Measurements from ENCODE around the gene LBR.
A peak's percentile ranks its signal among the peaks of the same experiment; 100 is the strongest.
"Not testable (repeated sequence)": the region's sequence is repeated elsewhere in the genome, so short reads cannot be mapped to it uniquely, and the experiment has no call there.

The LBR gene

DNA sequence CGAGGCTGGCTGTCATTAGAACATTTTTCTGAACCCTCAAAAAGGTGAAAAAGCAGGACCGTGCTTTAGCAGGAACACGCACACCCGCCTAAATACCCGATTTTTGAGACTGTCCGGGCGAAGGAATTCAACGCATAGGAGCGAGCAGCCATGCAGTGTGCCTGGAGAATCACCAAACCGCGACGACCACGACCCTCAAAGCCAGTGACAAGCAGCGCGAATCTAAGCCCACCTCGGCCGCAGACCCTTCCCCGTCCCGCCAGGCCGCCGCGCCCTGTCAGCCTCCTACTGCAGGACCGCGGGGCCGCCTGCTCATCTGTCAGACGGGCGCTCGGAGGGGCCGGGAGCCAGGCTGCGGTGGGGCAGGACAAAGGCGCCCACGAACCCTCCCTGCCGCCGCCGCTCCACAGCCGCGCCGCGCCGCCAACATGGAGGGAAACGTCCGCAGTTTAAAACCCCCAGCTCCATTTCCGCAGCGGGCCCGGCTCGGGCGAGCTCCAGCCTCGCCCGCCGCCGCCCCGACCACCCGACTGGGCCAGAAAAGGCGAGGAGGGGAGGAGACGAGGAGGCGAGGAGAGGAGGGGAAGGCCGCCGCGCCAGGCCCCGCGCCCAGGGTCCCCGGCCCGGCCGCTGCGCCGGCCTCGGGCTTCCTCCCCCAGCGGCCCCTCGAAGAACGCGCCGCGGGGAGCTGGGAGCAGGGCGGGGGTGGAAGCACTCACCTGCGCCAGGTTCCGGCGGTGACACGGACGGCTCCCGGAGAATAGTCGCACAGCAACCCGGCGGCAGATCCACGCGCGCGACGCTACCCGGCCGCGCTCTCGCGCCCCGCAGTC, at the start of gene LBR:
LBR (minus strand) TSS at position 804 of the 833 bp plus-strand sequence. CDS start 3,963 bp downstream, outside the sequence.
- DNase-seq: no peak

- DNase-seq: no peak
These were observed 49.6 kb upstream of the LBR start for GRCh38 chr1:225477296-225477911.

DNA sequence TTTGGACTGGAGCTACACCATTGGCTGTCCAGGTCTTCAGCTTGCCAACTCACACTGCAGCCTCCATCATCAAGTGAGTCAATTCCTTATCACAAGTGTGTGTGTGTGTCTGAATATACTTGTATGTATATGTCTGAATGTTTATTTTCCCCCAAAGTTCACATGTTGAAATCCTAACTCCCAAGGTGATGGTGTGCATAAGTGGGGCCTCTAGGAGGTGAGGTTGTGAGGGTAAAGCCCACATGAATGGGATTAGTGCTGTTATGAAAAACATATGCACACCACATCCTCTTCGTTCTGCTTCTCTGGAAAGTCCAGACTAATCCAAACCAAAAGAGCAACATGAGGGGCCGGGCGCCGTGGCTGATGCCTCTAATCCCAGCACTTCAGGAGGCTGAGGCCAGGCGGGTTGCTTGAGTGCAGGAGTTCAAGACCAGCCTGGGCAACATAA, 48.7 kb upstream of the LBR start:
- DNase-seq: no peak

DNA sequence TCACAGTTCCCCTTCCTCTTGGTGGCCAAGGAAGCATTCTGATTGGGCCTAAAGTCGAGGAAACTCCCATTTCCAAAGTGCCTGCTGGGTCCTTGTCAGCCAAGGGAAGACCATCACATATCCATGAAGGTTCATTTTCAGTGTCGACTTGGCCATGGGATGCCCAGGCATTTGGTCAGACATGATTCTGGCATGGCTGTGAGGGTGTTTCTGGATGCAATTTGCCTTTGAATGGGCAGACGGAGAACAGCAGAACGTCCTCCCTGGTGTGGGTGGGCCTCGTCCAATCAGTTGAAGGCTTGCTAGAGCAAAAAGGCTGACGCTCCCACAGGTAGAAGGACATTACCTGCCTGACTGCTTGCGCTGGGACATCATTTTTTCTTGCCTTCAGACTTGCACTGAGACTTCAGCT, 48.3 kb upstream of the LBR start:
- DNase-seq: no peak

- DNase-seq: peak; percentile 70
These were observed 47.4 kb upstream of the LBR start for GRCh38 chr1:225474986-225475820.

DNA sequence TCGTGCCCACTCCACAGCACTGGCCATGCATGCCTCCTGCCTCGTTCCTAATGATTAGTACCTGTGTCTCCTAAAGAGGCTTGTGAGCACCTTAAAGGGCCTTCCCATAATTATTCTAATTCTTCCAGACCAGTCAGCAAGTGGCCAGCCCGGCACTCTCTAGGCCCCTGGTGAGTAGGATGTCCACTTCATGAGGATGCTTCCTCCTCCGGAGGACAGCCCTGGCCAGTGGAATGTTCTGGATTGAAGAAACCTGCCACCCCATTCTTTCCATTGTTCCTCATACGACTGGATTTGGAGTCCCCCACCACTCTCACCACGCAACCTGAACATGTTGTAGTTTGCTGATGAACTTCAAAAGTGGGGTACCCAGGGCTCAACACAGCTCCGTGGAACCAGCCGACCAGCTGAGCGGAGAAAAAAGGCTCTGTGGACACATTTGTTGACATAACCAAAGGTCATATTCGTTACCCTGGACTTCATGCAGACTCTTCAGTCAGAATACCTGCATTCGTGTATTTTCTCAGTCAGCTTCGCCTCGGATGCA, 46.7 kb upstream of the LBR start:
- no peak for DNase-seq

DNA sequence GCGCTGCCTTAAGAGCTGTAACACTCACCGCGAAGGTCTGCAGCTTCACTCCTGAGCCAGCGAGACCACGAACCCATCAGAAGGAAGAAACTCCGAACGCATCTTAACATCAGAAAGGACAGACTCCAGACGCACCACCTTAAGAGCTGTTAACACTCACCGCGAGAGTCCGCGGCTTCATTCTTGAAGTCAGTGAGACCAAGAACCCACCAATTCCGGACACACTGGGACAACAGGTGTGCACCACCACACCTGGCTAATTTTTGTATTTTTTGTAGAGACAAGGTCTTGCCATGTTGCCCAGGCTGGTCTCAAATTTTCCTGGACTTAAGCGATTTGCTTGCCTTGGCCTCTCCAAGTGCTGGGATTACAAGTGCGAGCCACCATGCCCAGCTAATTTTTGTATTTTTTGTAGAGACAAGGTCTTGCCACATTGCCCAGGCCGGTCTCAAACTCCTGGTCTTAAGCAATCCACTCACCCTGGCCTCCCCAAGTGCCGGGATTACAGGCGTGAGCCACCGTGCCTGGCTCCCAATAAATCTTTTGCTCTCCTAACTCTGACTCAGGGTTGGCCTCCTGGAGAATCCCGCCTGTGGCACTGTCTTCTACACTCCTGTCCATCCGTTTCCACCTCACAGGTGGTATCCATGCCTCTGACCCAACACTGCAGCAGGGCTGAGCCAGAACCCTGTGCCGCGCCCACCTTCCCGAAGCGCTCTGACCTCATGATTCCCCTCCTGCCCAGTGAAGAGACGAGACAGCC, 46.0 kb upstream of the LBR start:
- DNase-seq: not testable (repeated sequence)

DNA sequence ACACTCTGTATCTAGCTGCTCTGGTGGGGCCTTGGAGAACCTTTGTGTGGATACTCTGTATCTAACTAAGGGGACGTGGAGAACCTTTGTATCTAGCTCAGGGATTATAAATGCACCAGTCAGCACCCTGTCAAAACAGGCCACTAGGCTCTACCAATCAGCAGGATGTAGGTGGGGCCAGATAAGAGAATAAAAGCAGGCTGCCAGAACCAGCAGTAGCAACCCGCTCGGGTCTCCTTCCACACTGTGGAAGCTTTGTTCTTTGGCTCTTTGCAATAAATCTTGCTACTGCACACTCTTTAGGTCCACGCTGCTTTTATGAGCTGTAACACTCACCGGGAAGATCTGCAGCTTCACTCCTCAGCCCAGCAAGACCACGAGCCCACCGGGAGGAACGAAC, 45.4 kb upstream of the LBR start:
- not testable (repeated sequence) for DNase-seq

GRCh38 chr1:225471453-225472301, 43.8 kb upstream of the LBR start:
- DNase-seq: no peak

DNA sequence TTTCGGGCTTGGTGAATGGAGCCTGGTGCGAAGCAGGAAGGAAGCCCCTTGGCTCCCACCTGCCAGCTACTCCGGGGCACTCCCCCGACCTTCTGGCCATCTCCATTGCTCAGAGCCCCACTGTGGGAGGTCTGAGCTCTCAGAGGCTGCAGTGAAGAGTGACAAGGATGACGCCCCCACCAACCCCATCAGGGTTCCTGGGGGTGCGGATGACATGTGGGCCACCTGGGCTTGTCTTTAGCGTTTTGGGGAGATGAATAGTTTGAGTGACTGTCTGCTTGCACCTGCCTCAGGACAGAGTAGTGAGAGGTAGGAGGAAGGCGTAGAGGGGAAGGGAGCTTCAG, 43.2 kb upstream of the LBR start:
- DNase-seq: no peak

- no peak for DNase-seq
These were observed 42.6 kb upstream of the LBR start for GRCh38 chr1:225470211-225471108.

DNA sequence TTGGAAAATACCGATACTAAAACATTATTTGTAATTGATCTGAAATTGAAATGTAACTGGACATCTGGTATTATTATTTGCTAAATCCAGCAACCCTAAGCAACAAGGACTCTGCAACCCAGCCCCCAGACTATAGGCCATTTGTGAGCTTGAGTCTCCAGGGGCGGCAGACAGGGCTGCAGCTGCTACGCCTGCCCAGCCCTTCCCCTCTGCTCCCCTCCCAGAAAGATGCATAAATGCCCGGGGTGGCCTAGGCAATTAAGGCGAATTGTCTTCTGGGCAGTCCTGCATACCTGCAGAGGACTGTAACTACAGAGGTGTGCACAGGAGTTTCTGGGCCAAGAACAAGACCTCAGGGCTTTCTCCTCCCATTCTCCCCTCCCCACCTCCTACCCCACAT, 41.2 kb upstream of the LBR start:
- DNase-seq: no peak

GRCh38 chr1:225468270-225469020, 40.6 kb upstream of the LBR start:
- no peak for DNase-seq

DNA sequence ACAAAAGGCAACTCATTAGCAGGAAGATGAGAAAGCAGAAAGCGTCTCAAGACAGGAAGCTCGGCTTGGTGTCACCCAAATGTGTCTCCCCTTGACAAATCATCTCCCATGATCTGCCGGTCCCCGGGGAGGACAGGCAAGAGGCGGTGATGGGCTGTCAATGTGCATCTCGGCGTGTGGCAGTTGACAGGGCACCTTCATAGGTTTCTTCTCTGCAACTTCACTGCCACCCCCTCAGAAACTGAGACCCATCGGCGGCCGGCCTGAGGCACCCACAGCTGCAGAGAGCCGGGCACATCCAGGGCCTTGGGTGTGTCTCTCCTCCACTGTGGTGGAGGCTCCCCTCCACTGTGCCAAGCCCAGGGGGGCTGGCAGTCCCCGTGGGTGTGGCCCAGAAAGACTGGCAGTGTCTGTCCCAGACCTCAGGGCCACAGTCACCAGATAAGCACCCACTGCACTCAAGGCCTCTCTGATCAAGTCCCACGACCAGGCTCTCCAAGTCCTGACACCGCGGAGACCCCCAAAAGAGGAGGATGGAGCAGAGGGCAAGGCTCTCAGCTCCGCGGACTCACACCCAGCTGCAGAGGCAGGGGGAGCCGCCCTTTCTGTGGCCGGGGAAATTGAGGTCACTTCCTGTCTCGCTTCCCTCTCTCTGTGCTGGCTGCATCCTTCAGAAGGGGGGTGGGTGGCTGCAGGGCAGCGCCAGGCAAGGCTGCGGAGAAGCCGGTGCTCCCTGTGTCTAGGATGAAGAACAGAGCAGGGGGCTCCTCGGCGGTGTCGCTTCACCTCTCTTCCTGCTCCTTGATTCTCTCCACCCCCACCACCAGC, 39.6 kb upstream of the LBR start:
- peak; percentile 92 for DNase-seq

GRCh38 chr1:225466848-225467192, 39.0 kb upstream of the LBR start:
- DNase-seq: no peak

GRCh38 chr1:225465793-225466517, 38.1 kb upstream of the LBR start:
- no peak for DNase-seq

DNA sequence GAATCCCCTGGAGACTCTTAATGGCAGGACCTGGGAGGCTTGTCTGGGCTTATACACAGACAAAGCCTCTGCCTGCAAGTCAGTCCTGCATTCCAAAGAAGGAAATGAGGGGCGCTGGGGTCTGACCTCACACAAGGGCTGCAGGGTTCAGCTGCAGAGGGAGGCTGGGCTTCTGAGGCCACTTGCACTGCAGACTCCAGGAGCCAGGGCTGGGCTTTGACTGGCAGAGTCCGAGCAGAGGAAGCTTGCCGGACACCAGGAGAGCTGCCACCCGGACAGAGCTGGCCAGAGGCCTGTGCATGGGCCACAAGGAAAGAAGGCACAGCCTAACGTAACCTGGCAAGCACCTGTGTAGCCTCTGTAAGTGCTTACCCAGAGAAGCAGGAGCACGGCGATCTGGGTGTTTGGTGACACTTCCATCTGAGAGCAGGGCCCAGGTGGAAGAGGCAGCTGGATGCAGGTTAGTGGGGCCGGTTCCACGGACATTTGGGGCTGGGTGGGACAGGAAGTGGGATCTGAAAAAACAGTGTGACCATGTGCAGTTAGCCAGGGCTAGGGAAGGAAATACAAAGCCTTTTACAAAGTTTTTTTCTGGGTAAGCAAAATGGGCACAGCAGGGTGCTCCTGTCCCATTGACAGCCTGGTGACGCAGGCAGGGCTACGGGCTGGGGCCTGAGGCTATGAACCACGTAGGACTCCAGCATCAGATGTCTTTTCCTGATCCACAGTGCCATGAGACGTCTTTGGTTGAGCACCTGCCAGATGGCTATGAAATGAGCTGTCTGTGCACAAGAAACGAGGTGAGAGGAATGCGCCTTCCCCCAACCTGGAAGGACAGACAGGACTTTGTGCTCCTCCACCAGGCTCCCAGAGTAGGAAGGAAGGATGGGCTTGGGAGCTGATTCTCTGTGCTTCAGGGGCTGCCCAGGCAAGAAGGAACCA, 37.3 kb upstream of the LBR start:
- DNase-seq: no peak

Measured in RPMI8226 (cell line).